Urinary bladder (tissue), 4 donors: ENCODE results near the gene BCL2. TPM values are rescaled to one million over a fixed set of nuclear protein-coding genes. Genes with fewer than 3 reads are reported as not detected.
A peak's percentile ranks its signal among the peaks of the same experiment; 100 is the strongest.

Source experiments
- DNase-seq: peaks from one replicate; pipeline ENCODE4 v3.0.0-alpha.2; 2015; ENCODE audit errors: extremely low spot score
- H3K27ac ChIP-seq: one replicate; pipeline ENCODE4 v1.5.1; 2013; ENCODE audit warnings: low read depth, mild to moderate bottlenecking, moderate library complexity
- H3K36me3 ChIP-seq: one replicate; pipeline ENCODE4 v1.6.1; 2013; ENCODE audit warnings: mild to moderate bottlenecking, moderate library complexity; ENCODE audit not compliant: insufficient read depth
- H3K4me1 ChIP-seq: one replicate; pipeline ENCODE4 v1.6.1; 2013; ENCODE audit warnings: mild to moderate bottlenecking, moderate library complexity; ENCODE audit not compliant: insufficient read depth
- H3K4me3 ChIP-seq: one replicate; pipeline ENCODE4 v1.5.1; 2013; ENCODE audit warnings: low read depth, low read length
- WGBS: extraction: QIAGEN DNeasy Blood & Tissue Kit; methylation state at CpG from one replicate; pipeline ENCODE4 v1.1.7; 2013; 5-methylcytosine and 5-hydroxymethylcytosine counted together
- polyA plus RNA-seq: library from polyadenylated mRNA; stranded (reverse); fragments of 200-250 nt; gene quantifications from one replicate; pipeline ENCODE4 v1.2.3, GENCODE V29; 2013
- total RNA-seq: library from RNA; depleted of rRNA; stranded (reverse); fragments of >200 nt; gene quantifications from one replicate; pipeline ENCODE4 v1.2.3, GENCODE V29; 2014
- donor health status: healthy with polysubstance abuse.
- donor health status: healthy.

BCL2 gene
- total and polyA plus RNA-seq, 2 donors, result 6.3 to 53.9 TPM

GRCh38 chr18:63320123-63320974 is 780 bp upstream of the BCL2 start:
- peaks cover 1% of the 10 kb centered on the region for H3K4me1 ChIP-seq
- peak overlapping the region; percentile 82 for H3K27ac ChIP-seq
- H3K36me3 ChIP-seq, result no peaks in the 10 kb centered on the region
- DNase-seq, result peak; percentile 83
- WGBS, result under 1% methylated on average over 90 of the region's 92 CpGs
- peak overlapping the region; percentile 90 for H3K4me3 ChIP-seq

- peaks cover 1% of the 10 kb centered on the region for H3K4me1 ChIP-seq
- DNase-seq, result no peak
Measured at GRCh38 chr18:63318889-63319382, 633 bp downstream of the BCL2 start.

GRCh38 chr18:63317982-63318888 is 1.3 kb downstream of the BCL2 start:
- peaks cover 1% of the 10 kb centered on the region for H3K4me1 ChIP-seq
- no peak overlapping the region for H3K27ac ChIP-seq
- 2% methylated on average over 66 of the region's 66 CpGs for WGBS
- H3K4me3 ChIP-seq, result peak overlapping the region; percentile 90
- no peak for DNase-seq
- peaks cover 1% of the 10 kb centered on the region for H3K36me3 ChIP-seq

More at GRCh38 chr18:63318889-63319382, 633 bp downstream of the BCL2 start:
- no peaks in the 10 kb centered on the region for H3K36me3 ChIP-seq
- WGBS, result 0% methylated on average over 8 of the region's 8 CpGs
- peak overlapping the region; percentile 90 for H3K4me3 ChIP-seq
- H3K27ac ChIP-seq, result peak overlapping the region; percentile 15

- no peak for DNase-seq
- H3K4me3 ChIP-seq, result peak overlapping the region; percentile 90
- H3K27ac ChIP-seq, result no peak overlapping the region
- H3K36me3 ChIP-seq, result peaks cover 1% of the 10 kb centered on the region
- H3K4me1 ChIP-seq, result peaks cover 1% of the 10 kb centered on the region
- 58% methylated on average over 10 of the region's 10 CpGs for WGBS
Measured at GRCh38 chr18:63317556-63317946, 2.0 kb downstream of the BCL2 start.

- DNase-seq, result no peak
- 76% methylated on average over 4 of the region's 4 CpGs for WGBS
- Histone ChIP-seq H3K4me1 (peaks cover 1% of the 10 kb centered on the region), H3K36me3 (peaks cover 1% of the 10 kb centered on the region), H3K27ac (no peak overlapping the region), H3K4me3 (peak overlapping the region; percentile 90)
Measured at GRCh38 chr18:63316612-63317555, 2.7 kb downstream of the BCL2 start.

DNA sequence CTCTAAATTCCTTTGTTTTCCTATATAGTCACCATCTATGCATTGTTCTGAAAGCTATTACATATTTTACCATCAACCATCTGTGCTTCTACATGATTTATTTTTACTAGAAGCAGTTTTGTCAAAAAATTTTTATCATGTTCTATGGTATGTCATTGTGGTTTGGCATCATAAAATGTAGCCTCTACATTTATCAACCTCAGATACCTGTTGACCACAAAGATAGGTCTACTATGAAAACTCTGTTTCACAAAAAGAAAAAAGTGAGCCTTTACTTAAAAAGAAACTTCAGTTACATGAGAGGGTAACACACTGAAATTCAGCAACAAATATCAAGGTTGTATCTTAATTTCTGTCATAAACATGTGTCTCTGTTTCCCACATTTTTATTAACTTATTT is 3.7 kb downstream of the BCL2 start:
- no peak overlapping the region for H3K27ac ChIP-seq
- no peak for DNase-seq
- H3K4me1 ChIP-seq, result peaks cover 1% of the 10 kb centered on the region
- H3K4me3 ChIP-seq, result no peak overlapping the region
- peaks cover 1% of the 10 kb centered on the region for H3K36me3 ChIP-seq

GRCh38 chr18:63315131-63315662 is 4.4 kb downstream of the BCL2 start:
- no peak for DNase-seq
- Histone ChIP-seq H3K36me3 (peaks cover 1% of the 10 kb centered on the region), H3K4me1 (peaks cover 1% of the 10 kb centered on the region), H3K27ac (no peak overlapping the region), H3K4me3 (no peak overlapping the region)
- WGBS, result 56% methylated on average over 3 of the region's 3 CpGs

DNA sequence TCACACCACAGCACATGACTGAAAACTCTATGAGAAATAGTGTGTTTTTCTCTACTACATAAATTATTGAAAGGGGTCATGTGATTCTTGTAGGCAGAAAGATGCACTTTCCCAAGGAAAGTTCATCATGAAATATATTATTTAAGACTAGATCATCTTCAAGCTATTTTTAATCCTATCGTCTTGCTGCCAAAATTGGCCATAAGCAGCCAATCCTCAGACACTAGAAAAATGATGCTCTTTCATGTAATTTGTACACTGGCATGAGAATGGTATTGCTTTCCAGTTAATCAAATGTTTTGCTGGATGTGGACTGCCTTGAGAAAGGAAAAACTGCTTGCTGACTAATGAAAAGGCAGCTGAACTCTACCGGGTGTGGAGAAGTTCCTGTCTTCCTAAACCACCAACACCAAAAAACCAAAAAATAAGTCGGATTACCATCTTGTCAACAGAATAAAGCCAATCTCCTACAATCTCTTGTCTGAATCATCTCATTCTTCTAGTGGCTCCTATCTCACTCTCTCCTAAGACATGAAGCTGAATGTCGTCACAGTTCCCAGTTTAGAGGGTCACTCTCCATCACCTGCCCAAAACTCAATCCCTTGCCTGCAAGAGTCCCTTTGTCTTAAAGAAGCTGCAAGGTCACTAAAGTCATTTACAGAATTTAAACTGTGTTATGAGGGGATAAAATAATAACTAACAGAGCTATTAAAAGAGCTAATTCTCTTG is 5.3 kb downstream of the BCL2 start:
- no peak for DNase-seq
- no peak overlapping the region for H3K27ac ChIP-seq
- no peak overlapping the region for H3K4me3 ChIP-seq
- peaks cover 1% of the 10 kb centered on the region for H3K4me1 ChIP-seq
- WGBS, result 55% methylated on average over 4 of the region's 4 CpGs
- H3K36me3 ChIP-seq, result peaks cover 1% of the 10 kb centered on the region

- no peak overlapping the region for H3K27ac ChIP-seq
- H3K4me3 ChIP-seq, result no peak overlapping the region
- WGBS, result 85% methylated on average over 5 of the region's 5 CpGs
- peaks cover 1% of the 10 kb centered on the region for H3K36me3 ChIP-seq
- peaks cover 1% of the 10 kb centered on the region for H3K4me1 ChIP-seq
- DNase-seq, result no peak
Measured at GRCh38 chr18:63313396-63313917, 6.1 kb downstream of the BCL2 start.

DNA sequence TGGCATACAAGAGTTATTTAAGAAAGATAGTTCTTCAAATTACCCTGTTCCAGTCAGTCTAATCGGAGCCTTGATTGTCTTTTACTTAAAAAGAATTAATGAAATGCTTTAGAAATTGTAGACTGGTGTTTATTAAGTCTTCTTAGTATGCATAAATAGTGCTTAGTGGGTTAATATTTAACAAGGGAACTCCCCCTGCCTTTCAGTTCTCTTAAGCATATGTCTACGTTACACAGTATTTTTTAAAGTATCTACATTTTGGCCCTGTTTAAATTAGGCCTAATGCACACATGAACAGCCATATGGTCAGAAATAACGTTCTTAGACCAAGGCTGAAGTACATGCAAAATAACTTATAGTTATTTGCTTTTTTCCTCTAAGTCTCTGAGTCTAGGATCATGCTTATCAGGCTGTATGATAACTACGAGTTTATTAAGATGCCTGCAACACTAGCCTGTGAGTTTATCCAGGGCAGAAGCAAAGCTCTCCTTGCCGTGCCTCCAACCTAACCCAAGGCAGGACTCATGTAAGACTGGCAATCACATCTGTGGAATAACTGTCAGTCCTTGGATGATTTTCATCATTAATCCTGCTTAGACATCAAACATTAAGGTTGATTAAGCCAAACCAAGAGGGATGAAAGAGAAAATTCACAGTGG is 6.7 kb downstream of the BCL2 start:
- Histone ChIP-seq H3K4me1 (peaks cover 1% of the 10 kb centered on the region), H3K36me3 (peaks cover 1% of the 10 kb centered on the region), H3K4me3 (no peak overlapping the region), H3K27ac (no peak overlapping the region)
- 51% methylated on average over 5 of the region's 5 CpGs for WGBS
- no peak for DNase-seq

DNA sequence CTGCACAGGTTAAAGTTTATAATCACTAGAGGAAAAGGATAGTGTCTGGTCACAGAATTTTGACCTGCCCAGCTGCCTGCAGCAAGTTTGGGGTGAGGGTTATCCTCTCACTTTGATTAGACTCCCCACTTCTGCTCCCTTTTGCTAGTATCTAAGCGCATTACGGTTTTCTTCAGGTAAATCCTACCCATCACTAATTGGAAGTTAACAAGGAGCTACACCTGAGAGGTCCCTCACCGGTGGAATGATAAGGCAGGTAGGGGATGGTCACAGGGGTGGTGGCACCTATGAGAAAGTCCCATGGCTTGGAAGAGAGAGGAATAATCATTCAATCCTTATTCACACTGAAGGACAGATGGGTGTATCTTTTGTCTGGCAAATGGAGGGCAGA is 7.6 kb downstream of the BCL2 start:
- H3K4me3 ChIP-seq, result no peak overlapping the region
- DNase-seq, result no peak
- peaks cover 1% of the 10 kb centered on the region for H3K4me1 ChIP-seq
- H3K27ac ChIP-seq, result no peak overlapping the region
- 96% methylated on average over 3 of the region's 3 CpGs for WGBS
- H3K36me3 ChIP-seq, result peaks cover 1% of the 10 kb centered on the region
